ELF-1 (cell line): Measurements from ENCODE around the gene ENPP7.

Source experiments
- DNase-seq: peaks from one replicate; pipeline ENCODE4 v3.0.0-alpha.2; 2016; ENCODE audit warnings: low read depth, low spot score

The ENPP7 gene

DNA sequence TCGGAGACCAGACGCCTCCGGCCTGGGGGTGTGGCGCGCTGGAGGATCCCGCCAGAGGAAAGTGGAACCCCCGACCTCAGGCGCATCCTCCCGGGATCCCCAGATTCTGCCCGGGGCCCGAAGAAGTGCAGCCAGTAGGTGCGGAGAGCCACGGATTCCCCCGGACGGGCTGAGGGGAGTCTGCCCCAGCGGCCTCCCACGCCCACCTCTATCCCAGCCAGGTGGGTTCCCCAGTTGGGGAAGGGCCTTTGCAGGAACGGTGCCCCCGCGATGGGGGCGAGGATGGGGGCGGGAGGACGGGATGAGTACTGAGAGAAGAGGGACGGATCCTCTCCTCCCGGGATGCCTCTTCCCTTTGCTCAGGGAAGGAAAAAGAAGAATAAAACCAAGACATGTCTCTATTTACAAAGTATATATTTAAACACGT is 61.0 kb downstream of the ENPP7 start:
- DNase-seq: no peak
